CD4-positive, alpha-beta T cell treated with Interleukin-15 for 4 hours (primary cell): Measurements from ENCODE around the gene ETFB.

Experiments
- DNase-seq: peaks from one replicate; pipeline ENCODE4 v3.0.0-alpha.2; 2020; ENCODE audit warnings: low spot score

Gene ETFB

DNA sequence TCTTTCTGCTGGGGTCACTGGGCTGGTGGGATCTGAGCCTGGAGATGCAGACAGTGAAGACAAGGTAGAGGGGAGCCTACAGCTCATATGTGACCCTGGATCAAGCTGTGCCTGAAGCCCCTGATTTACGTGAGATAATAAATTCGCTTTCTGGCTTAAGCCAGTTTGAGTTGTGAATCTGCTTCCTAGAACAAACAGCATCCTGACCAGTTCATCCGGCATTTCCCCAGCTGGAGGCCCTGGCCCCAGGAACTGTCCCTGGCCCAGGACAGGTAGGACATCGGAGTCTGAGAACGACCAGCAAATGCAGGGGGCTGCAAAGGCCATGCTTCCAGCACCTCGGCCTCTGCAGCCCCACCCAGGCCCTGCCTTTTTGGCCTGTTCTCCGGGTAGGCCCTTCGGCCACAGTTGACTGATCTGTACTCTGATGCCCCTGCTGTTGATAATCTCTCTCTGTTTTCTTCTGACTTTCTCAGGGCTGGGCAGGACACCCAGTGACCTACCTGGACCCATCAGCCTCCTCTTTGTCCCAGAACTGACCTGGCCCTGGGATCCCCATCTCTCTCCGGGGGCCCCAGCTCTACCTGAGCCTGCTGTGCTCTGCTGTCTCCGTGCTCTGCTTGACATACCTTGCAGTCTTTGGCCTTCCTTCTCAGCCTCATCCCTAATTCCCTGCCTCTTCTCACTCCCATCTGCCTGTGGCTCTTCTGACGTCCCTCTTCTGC, 14.8 kb downstream of the ETFB start:
- DNase-seq, result no peak

DNA sequence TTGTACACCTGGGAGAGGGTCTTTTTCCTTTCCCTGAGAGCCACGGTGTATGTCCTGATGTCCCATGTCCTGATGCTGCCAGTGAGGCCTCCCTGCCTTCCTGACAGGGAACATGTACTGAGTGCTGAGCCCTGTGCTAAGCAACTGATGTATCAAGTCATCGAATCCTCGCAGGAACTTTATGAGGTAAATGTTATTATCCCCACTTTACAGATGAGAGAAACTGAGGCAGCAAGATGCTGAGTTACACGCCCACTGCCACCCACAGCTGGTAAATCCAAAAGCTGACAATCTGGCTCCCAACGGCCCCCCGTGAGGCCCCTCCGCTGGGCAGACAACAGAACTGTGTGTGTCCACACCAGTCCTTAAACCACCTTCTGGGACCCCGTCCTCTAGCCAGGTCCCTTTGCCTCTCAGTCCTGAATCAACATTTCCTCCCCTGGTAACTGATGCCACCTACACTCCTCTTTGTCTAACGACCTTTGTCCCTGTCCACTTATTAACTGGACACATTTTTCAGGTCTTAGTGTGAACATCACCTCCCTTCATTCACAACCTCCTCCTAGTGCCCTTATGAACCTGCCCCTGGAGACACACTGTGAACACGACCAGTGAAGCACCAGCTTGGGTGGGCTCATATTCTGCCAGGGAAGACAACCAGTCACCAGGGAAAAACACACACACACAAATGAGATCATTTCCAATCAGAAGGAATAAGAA, 18.8 kb downstream of the ETFB start:
- no peak for DNase-seq

DNA sequence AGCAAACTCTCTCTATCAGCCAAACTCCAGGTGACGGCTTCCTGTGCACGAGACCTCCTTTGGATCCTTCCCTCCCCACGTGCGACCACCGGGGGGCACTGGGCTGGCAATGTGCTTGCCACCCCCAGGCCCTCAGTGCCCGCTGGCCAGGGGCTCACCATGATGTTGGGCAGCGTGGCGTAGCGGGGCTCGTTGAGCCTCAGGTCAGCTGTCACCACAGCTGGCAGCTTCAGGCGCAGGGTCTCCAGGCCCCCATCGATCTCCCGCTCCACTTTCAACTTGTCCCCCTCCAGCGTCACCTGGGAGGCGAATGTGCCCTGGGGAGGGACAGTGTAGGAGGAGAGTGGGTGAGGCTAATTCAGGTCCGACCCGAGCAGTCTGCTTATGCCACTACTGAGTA, 19.4 kb downstream of the ETFB start:
- no peak for DNase-seq

DNA sequence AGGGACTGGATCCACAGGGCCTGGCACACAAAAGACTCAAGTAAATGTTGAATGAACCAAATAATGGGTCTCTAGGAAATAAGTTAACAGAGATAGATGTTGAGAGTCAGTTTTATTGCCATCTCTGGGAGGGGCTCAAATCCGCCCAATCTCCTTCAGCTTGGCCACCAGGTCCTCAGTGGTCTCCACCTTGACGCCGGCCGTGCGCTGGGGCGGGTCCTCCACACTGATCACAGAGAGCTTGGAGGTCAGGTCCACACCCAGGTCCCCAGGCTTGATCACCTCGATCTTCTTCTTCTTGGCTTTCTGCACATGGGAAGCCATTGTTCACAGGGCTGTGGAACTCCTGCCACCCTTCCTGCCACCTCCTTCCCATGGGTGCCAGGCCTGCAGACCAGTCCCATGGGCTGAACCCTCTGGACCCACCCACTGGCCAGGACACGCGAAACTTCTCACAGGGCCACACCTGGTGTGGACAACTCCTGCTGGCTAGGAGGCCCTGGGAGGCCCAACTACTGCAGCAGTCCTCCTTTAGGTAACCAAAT, 21.0 kb downstream of the ETFB start:
- no peak for DNase-seq

DNA sequence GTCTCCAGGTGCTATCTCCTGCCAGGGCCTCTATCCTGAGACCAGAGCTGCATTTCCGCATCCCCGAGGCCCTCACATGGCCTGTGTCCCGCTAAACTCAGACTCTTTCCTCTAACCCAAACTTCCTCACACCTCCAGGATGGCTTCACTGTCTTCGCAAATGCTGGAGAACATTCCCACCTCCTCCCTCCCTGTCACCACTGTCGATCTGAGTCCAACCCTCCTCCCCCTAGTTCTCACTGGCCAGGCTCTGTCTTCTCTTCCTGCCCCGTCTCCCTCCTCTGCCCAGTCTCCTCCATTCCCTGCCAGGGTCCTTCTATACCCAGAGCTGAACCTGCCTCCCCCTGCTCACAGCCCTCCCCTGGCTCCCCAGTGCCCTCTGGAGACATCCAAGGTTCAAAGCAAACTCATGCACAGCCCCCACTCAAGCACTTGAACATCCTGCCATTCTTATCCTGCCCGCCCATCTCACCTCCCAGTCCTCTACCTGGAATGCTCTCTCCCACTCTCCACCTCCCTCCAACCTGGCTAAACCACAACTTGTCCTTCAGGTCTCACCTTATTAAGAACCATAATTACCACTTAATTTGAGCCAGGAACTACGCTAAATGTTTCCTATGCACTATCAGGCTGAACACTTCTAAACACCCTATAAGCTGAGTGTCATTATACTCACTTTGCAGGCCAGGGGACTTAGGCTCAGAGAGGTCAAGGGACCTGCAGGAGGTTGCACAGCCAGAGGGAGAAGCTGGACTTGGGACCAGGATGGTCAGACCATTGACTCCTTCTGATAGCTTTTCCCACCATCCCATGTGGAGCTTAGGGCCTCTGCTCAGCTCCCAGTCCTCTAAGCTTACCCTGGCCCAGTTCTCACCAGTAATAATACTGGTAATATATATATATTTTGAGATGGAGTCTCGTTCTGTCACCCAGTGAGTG, 23.3 kb downstream of the ETFB start:
- DNase-seq, result no peak

DNA sequence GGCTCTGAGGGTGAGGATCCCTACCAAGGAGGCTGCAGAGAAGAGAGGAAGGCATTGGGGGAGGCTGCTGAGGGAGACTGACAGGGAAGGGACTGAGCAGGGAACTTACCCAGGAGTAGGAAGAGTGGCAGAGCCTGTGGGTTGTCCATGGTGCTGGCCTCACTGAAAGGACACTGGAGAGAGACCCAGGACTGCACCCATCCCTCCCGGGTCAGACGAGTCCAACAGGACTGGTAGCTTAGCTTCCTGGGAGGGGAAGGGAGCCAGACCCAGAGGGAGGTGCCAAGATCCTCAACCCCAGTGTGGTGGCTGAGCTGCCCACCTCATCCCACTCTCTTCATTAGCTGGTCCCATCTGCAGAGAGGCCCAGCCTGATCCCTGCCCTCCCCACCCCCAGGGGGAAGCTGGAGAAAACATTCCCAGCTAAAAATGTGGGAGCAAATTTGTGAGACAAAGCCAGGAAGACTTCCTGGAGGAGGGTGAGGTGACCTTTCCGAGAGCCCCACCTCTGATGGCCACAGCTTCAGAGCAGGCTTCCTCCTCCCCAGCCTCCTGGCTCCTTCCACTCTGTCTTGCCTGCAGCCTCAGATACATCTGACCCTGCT, 24.1 kb downstream of the ETFB start, which contains the start of gene VSIG10L:
Gene VSIG10L, minus strand, starts transcription at position 164 of the 605 bp plus-strand sequence. Its CDS starts 15 bp downstream, at position 149.
- no peak for DNase-seq

DNA sequence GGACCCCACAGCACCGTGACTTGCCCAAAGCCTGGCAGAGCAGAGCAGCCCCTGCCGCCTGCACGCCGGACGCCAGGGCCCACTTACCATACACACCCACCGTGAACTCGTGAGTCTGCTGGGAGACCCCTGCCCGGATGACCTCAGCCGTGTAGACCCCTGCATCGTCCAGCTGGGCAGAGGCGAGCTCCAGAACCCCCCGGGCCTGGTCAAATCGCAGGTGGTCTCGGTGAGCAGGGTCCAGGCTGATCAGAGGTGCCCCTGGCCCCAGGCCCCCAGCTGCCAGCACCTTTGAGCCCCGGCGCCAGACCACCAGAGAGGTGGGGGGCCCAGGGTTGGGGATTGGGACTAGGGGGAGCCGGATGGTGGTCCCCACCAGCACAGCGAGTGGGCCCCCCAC, 25.1 kb downstream of the ETFB start:
- no peak for DNase-seq

DNA sequence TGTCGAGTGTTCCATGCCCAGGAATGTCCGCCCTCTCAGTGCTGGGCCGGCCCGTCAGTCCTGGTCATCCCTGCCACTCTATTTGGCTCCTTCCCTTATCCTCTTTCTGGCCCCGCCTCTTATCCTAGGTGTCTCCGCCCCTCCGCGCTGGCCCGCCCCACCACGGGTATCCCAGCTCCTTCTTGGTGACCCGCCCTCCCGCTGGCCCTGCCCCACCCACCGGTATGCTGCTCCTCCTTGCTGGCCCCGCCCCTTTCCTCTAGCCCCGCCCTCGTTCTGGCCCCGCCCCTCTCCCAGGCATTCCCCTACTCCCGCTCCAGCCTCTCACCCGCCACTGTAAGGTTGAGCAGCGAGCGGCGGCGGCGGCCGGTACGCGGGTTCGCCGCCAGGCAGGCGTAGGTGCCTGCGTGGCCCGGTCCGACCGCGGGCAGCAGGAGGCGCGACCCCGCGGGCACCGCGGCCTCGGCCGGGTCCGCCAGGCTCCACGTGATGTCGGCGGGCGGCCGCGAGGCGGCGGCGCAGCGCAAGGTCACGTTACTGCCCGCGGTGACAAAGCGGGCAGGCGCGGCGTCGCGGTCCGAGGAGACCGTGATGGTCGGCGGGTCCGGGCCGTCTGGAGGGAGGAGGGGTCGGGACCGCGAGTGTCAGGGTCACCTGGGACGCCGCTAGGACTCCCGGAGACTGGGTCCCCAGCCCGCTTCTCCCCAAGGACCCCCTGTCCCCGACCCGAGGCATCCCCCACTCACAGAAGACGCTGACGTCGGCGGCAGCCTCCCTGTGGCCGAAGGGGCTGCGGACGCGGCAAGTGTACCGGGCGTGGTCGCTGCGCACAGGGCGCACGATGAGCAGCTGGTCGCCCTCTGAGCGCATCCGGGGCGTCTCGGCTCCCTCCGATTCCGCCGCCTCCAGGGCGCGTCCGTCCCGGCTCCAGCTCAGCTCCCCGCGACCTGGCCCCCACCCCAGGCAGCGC, 26.2 kb downstream of the ETFB start:
- DNase-seq, result peak; percentile 89

DNA sequence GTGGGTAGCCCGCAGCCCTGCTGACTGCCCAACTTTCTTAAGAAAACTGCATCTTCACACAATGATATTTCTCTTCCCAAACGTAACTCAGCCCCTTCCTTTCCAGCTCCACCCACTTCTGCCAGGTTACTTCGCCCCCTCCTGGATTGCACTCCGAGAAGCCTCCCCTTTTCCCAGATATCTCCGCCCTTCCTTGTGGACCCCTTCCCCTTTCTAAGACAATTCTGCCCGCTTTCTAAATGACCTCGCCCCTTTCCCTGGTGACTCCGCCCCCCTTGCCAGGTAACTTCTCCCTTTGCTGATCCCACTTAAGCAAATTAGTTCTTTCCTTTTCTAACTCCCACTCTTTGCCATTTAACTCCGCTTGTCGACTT, 26.9 kb downstream of the ETFB start:
- no peak for DNase-seq

DNA sequence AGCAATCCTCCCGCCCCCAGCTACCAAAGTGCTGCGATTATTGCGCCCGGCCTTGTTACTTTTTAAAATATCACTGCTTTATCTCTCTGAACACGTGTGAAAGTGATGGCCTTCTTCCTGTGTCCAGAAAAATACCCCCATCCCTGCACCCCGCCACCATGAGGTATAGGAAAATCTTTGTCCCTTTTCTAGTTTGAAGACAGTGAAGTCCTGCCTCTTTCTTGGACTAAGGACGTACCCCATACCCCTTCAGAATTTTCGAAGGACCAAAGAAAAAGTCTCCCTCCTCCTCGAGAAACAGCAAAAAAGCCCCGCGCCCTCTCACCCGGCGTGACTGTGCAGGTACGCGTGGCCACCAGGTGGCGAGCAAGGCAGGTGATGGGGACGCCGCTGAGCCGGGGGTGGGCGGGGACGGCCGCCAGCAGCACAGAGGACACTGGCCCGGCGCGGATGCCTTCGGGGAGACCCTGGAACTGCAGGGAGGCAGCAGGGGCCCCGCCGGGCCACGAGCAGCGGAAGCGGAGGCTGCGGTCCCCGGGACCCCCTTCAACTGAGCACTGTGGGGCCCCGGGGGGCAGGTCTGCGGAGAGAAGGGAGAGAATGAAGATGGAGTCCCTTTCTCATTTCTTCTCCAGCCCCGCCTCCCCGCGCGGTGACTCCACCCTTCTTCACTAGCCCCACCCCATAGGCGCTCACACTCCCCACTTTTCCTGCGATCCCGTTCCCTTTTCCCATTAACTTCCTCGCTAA, 27.4 kb downstream of the ETFB start:
- peak; percentile 79 for DNase-seq

DNA sequence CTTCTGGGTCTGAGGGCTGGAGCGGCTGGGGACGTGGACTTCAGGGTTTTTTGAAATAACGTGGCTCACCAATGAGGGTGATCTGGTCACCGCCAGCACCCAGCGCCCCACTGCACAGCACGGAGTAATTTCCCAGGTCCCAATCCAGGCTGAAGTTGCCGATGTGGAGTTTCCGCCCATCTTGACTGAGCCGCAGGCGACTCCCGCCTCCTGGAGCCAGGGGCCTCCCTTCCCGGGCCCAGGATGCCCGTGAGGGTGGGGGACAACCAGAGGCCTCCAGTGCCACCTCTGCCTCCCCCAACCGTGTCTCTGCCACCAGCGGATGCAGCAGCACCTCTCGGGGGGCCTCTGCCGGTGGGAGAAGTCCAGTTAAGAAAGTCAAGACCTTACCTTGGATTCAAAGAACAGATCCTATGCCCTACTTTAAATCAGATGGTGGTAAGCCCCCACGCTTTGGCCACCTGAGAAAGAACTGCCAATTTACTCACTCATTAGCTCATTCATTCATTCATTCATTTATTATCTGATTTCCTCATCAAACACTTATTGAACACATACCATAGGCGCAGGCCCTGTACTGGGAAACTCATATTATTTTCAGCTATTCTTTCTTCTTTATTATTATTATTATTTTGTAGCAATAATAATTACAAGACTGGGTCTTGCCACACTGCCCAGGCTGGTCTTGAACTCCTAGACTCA, 28.2 kb downstream of the ETFB start:
- no peak for DNase-seq

DNA sequence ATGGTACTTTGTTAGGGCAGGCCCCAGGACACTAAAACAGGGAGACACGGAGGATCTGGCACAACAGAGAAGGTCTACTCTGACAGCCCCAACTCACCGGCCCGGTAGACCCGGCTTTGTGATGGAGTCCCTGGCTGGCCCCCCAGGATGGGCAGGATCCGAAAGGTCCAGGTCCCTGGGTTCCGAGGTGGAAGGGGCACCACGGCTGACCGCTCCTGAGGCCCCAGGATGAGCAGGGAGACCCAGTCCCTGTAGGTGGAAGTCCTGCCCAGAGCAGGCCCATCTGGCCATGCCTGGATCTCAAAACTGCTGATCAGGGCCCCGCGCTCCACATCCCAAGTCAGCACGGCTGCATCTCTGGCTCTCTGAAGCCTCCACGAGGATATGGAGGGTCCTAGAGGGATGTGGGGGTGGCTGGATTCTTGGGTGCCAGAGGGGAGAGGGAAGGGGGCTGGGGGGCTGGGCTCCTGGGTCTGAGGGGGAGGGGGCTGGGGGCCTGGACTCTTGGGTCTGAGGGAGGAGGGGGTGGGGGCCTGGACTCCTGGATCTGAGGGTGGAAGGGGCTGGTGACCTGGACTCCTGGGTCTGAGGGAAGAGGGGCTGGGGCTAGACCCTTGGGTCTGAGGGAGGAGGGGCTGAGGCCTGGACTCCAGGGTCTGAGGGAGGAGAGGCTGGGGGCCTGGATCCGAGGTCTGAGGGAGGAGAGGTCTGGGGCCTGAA, 28.9 kb downstream of the ETFB start:
- no peak for DNase-seq

DNA sequence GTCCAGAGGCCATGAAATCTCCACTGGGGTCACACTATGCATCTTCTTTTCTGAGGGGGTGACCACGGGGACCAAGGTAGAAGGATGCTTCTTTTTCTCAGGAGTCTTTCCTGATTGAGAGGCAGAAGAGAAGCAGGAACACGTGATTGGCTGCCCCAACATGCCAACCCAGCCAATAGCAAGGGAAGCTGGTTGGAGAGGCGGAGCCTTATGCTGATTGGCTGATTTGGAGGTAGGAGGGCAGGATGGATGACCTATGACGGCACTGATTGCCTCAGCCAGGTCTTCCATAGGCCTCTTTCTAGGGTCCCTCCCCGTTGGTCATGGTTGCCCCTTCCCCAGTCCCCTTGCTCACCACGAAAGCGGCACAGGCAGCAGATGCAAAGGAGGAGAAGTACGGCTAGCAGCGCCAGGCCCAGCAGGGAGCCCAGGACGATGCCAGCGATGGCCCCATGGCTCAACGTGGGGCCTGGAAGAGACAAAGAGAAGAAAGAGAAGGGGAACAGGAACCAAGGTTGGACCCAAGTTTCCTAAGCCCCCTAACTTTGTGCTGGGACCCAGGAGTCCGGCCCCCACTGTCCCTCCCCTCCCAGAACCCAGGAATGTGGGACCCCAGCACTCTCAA, 32.2 kb downstream of the ETFB start:
- DNase-seq, result no peak

DNA sequence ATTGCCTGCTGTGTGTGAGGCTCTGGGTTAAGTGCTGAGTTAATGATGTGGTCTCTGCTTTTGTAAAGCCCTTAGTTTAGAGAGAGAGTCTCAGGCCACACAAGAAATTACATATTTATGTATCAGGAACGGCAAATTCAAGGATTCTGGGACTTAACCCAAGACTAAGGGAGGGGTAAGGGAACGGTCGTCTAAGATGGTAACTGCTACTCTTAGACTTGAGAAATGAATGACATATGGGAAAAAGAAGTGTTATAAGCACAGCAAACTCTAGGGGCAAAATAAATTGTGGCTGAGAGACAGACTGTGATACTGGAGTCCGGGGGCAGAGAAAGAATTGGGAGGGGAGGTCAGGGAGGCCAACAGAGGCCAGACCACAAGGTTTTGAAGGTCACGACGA, 34.5 kb downstream of the ETFB start:
- no peak for DNase-seq

DNA sequence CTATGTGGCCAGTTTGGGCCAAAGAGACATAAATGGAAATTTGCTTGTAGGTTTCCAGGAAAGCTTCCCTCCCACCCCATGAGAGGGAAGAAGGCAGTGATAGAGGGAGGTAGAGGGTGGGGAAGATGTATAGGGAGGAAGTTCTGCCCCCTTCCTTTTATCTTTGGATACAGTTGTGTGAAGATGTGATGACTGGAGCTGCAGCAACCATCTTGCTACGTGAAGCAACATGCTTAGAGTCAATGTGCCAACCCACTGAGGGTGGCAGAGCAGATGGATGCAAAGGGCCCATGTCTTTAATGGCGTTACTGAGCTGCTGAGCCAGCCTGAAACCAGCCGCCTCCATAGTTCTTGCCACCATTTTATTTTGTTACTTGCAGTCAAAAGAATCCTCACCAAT, 35.0 kb downstream of the ETFB start:
- no peak for DNase-seq

DNA sequence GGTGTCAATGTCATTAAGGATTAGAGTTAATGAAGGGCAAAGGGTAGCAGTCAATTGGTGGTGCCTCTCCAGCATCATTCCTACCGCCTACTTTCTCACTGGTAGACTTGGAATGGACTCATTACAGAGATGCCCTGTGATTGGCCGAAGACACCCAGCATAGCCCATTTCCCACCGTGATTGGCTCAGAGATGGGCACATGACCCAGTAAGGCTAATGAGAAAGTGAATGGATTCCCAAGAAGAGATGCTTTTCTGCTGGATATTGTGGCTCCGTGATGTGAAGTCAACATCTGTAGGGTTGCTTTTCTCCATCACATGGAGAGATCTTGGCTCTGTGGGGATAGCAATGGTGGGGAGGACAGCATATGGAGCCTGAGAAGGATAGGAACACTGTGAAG, 35.8 kb downstream of the ETFB start:
- DNase-seq, result no peak

DNA sequence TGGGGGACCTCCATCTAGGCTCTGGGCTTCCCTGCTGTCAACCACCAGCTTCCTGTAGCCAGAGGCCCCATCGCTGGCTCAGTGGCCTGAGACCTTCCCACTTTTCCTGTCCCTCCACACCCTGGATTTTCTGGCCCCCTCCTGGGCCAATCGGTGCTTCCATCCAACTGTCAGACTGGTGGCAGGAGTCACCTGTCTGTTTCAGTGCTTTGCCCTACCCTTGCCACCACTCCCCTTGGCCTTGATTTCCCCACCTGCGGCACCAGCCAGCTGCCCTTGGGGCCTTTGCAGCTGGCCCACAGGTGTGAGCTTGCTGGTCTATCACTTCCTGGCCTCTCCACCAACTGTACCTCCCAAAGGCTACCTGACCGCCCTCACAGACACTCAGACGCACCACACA, 36.8 kb downstream of the ETFB start:
- no peak for DNase-seq
